LNCaP clone FGC (cell line): Measurements from ENCODE around the gene ADARB2.

ENCODE experiments used
- DNase-seq: peaks from one replicate; pipeline ENCODE4 v3.0.0-alpha.2; 2011; ENCODE audit warnings: low read depth
- H3K4me3 ChIP-seq: 2 replicates; pipeline ENCODE4 v1.5.1; 2011; ENCODE audit warnings: mild to moderate bottlenecking, low read depth, low read length, control low read depth
- TF ChIP-seq, protein P1 (sequence below): IDR thresholded peaks from 2 replicates; pipeline ENCODE4 v1.5.1; 2012; ENCODE audit warnings: mild to moderate bottlenecking; ENCODE audit not compliant: control insufficient read depth, insufficient read depth; ENCODE audit errors: extremely low read depth

Gene ADARB2

DNA sequence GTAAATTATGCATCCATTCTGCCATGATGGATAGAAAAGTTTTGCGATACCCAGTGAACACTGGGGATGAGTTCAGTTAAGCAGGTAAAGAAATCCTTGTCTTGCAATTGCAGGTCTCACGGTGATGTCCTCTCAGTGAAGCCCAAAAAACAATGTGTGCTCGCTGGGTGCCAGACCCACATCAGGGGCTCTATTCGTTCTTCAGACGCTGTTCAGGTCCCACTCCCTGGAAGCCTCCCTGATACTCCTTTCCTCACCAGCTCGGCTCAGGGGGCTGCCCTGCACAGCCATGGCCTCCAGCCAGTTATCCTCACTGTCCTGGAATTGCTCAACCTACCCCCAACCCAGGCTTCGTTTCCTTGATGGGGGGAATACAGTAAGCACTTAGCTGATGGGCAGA lies 323.5 kb downstream of the ADARB2 start:
- TF ChIP-seq, protein P1, sequence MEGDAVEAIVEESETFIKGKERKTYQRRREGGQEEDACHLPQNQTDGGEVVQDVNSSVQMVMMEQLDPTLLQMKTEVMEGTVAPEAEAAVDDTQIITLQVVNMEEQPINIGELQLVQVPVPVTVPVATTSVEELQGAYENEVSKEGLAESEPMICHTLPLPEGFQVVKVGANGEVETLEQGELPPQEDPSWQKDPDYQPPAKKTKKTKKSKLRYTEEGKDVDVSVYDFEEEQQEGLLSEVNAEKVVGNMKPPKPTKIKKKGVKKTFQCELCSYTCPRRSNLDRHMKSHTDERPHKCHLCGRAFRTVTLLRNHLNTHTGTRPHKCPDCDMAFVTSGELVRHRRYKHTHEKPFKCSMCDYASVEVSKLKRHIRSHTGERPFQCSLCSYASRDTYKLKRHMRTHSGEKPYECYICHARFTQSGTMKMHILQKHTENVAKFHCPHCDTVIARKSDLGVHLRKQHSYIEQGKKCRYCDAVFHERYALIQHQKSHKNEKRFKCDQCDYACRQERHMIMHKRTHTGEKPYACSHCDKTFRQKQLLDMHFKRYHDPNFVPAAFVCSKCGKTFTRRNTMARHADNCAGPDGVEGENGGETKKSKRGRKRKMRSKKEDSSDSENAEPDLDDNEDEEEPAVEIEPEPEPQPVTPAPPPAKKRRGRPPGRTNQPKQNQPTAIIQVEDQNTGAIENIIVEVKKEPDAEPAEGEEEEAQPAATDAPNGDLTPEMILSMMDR = no peak

GRCh38 chr10:1413256-1413655 lies 324.1 kb downstream of the ADARB2 start:
- H3K4me3 ChIP-seq = no peak overlapping the region
- TF ChIP-seq, protein P1 = no peak

More for the DNA sequence above, 323.5 kb downstream of the ADARB2 start:
- no peak overlapping the region for H3K4me3 ChIP-seq
- no peak for DNase-seq

DNA sequence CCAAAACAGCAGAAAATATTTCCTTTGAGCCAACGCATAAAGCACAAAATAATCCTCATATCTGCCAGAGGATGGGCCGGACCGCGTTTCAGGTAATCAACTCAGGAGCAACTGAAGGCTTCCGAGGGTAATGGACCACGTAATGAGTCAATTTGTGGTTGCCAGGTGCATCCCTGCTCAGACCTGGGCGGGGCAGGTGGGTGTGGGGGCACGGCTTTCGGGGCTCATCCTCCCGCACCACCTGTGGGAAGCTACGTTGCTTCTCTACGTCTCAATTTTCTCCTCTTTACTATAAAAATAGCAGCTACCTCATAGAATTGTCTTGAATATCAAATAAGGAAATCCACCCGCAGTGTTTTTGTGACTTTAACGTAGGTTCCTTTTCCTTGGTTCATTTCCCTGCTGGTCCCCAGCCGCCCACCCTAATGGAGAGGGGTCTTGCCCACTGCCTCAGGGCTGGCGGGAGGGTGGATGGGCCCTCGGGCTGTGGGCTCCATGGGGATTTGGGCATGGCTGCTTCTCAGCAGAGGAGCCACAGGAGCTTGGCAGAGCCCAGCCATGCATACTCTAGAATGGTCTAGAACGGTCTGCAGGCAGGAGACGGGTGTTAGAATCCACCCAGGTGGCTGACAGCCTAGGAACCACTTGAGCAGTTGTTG lies 324.7 kb downstream of the ADARB2 start:
- no peak overlapping the region for H3K4me3 ChIP-seq
- TF ChIP-seq, protein P1 = no peak
- no peak for DNase-seq

More at GRCh38 chr10:1413256-1413655, 324.1 kb downstream of the ADARB2 start:
- DNase-seq = no peak

DNA sequence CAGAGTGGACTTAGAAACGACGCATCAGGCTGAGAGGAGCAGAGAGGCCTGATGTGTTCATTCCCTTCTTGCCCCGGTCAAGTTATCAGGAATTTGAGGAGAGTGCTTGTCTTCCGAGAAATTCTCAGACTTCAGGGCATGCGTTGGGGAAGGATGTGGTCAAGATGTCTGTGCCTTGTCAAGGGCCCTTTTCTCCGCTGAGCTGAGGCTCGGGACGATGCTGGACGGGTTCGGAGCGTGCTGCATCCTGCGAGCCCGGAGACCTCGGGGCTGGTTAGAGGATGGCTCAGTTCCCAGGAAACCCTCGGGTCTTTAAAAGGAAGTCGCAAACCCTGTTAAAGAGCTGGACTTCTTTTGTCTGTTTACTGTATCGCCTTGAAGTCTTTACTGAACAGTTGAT lies 325.4 kb downstream of the ADARB2 start:
- DNase-seq = no peak
- TF ChIP-seq, protein P1 = no peak
- H3K4me3 ChIP-seq = no peak overlapping the region

DNA sequence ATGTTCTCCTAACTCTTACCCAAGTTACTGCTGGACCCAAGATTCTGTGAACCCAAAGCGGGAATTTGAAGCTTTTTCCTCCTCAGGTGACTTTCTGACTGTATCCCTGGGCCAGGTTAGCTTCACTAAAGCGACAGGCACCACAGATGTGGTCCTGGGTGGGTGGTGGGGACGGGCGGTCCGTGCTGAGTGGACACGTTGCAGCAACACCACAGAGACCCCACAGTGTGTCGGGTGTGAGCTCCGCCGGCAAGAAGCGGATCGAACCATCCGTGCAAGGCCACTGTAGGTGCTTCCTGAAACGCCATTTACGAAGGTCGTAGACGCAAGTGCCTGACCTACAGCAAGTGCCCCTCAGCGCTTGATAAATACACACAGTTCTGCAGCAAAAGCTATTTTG lies 325.9 kb downstream of the ADARB2 start:
- no peak for DNase-seq
- TF ChIP-seq, protein P1 = no peak
- H3K4me3 ChIP-seq = no peak overlapping the region

DNA sequence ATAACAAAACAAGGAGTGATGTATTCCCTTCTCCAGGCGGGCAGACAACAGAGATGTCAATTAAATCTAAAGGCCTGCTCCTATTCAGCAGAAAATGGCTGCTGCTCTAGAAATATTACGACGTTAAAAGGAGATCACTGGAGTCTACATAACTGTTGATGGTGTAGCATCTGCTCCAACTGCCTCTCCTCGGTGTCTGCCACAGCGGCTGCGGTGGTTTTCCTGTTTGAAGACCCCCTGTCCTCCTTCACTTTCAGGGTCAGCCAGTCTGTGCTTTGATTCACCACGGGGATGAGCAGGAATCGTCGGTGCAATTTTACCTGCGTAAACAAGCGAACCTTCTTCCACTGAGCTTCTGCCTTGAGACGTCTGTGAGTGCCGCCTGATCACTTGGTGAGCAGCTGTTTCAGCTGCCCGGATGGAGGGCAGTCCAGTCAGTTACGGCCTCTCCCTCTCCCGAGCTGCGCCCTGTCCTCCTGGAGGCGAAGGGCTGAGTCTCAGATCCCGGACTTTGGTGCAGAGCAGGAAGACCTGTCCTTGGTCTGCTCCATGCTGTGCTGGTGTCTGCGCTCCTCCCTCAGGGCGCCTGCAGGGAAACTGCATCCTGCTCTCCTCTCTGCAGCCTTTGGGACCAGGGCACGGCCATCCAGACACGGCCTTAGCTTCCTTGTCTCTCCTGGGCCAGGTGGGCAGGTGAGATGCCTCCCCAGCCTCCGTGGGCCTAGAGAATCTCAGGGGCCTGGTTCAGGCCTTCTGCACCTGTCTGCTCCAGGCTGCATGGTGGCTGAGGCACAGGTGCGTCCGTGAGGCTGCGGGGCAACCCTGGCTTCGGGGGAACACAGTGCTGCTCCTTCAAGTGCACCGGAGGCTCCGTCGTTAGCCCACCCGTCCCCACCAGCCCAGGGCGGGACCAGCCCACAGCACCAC lies 326.6 kb downstream of the ADARB2 start:
- TF ChIP-seq, protein P1 = no peak
- no peak overlapping the region for H3K4me3 ChIP-seq
- DNase-seq = no peak
